Liver (tissue), 9 donors: ENCODE results near the gene GNAO1. TPM values are rescaled to one million over a fixed set of nuclear protein-coding genes. Genes with fewer than 3 reads are reported as not detected.

Source experiments
- DNase-seq: peaks from one replicate; pipeline ENCODE4 v3.0.0-alpha.2; 2017; ENCODE audit warnings: low spot score
- H3K27ac ChIP-seq, 2 donors: one replicate each; pipeline ENCODE4 v1.7.0; 2013; ENCODE audit warnings: inconsistent platforms in 2 of 2, low read length in 2 of 2, control low read depth in 1 of 2, low read depth in 1 of 2, mild to moderate bottlenecking in 1 of 2
- H3K27me3 ChIP-seq, 4 donors: one replicate each; pipeline versions ENCODE4 v1.6.1 to v1.7.0; 2013; ENCODE audit warnings: low read length in 3 of 4, inconsistent platforms in 1 of 4, mild to moderate bottlenecking in 1 of 4, moderate library complexity in 1 of 4; ENCODE audit not compliant: control insufficient read depth in 4 of 4, insufficient read depth in 4 of 4
- H3K36me3 ChIP-seq, 4 donors: one replicate each; pipeline versions ENCODE4 v1.6.1 to v1.7.0; 2013; ENCODE audit warnings: low read length in 3 of 4, mild to moderate bottlenecking in 3 of 4, low read depth in 1 of 4, moderate library complexity in 1 of 4; ENCODE audit not compliant: control insufficient read depth in 4 of 4, insufficient read depth in 3 of 4
- H3K4me1 ChIP-seq, 4 donors: one replicate each; pipeline versions ENCODE4 v1.6.1 to v1.7.0; 2013; ENCODE audit warnings: low read length in 3 of 4, mild to moderate bottlenecking in 3 of 4, moderate library complexity in 1 of 4; ENCODE audit not compliant: control insufficient read depth in 4 of 4, insufficient read depth in 4 of 4
- H3K4me3 ChIP-seq, 3 donors: one replicate each; pipeline versions ENCODE4 v1.6.1 to v1.7.0; 2013; ENCODE audit warnings: low read length in 3 of 3, control low read depth in 1 of 3, low read depth in 1 of 3, mild to moderate bottlenecking in 1 of 3
- H3K9ac ChIP-seq, 2 donors: one replicate each; pipeline ENCODE4 v1.7.0; 2013; ENCODE audit warnings: low read length in 2 of 2, mild to moderate bottlenecking in 2 of 2, moderate library complexity in 2 of 2, control low read depth in 1 of 2, low read depth in 1 of 2
- H3K9me3 ChIP-seq, 4 donors: one replicate each; pipeline versions ENCODE4 v1.6.1 to v1.7.0; 2013; ENCODE audit warnings: low read length in 3 of 4; ENCODE audit not compliant: control insufficient read depth in 4 of 4
- CTCF ChIP-seq: fragments of 150-350 bp; IDR thresholded peaks from 2 replicates; pipeline ENCODE4 v1.5.1; 2017; ENCODE audit warnings: improper control_type of control experiment, low read depth, low read length; ENCODE audit not compliant: missing input control
- EGR1 ChIP-seq, 2 donors: IDR thresholded peaks; 2 replicates each; pipeline ENCODE4 v1.6.1; 2016 to 2018; ENCODE audit warnings: antibody characterized with exemption in 2 of 2, low read depth in 2 of 2
- FOXA1 ChIP-seq: IDR thresholded peaks from 2 replicates; pipeline ENCODE4 v1.6.1; 2016; ENCODE audit warnings: antibody characterized with exemption
- FOXA2 ChIP-seq: IDR thresholded peaks from 2 replicates; pipeline ENCODE4 v1.6.1; 2016; ENCODE audit warnings: antibody characterized with exemption
- GABPA ChIP-seq, 2 donors: IDR thresholded peaks in 1 of 2; conservative IDR thresholded peaks in 1 of 2; 2 replicates each; pipeline ENCODE4 v1.6.1; 2016; ENCODE audit warnings: antibody characterized with exemption in 2 of 2, mild to moderate bottlenecking in 1 of 2, moderate library complexity in 1 of 2
- HNF4A ChIP-seq, 2 donors: conservative IDR thresholded peaks; 2 replicates each; pipeline ENCODE4 v1.6.1; 2016; ENCODE audit warnings: antibody characterized with exemption in 2 of 2, mild to moderate bottlenecking in 2 of 2
- HNF4G ChIP-seq: IDR thresholded peaks from 2 replicates; pipeline ENCODE4 v1.6.1; 2016; ENCODE audit warnings: antibody characterized with exemption
- JUND ChIP-seq, 2 donors: IDR thresholded peaks; 2 replicates each; pipeline ENCODE4 v1.6.1; 2016; ENCODE audit warnings: antibody characterized with exemption in 2 of 2
- MAX ChIP-seq: IDR thresholded peaks from 2 replicates; pipeline ENCODE4 v1.6.1; 2016; ENCODE audit warnings: antibody characterized with exemption
- NR2F2 ChIP-seq: IDR thresholded peaks from 2 replicates; pipeline ENCODE4 v1.6.1; 2016; ENCODE audit warnings: antibody characterized with exemption
- RAD21 ChIP-seq, 2 donors: IDR thresholded peaks; 2 replicates each; pipeline ENCODE4 v1.6.1; 2016; ENCODE audit warnings: antibody characterized with exemption in 2 of 2, mild to moderate bottlenecking in 2 of 2
- REST ChIP-seq: IDR thresholded peaks from 2 replicates; pipeline ENCODE4 v1.6.1; 2016; ENCODE audit warnings: antibody characterized with exemption, mild to moderate bottlenecking
- RXRA ChIP-seq, 2 donors: IDR thresholded peaks; 2 replicates each; pipeline ENCODE4 v1.6.1; 2017 to 2018; ENCODE audit warnings: antibody characterized with exemption in 2 of 2, mild to moderate bottlenecking in 1 of 2
- SP1 ChIP-seq: IDR thresholded peaks from 2 replicates; pipeline ENCODE4 v1.6.1; 2018; ENCODE audit warnings: antibody characterized with exemption, mild to moderate bottlenecking
- TAF1 ChIP-seq: conservative IDR thresholded peaks from 2 replicates; pipeline ENCODE4 v1.6.1; 2016; ENCODE audit warnings: antibody characterized with exemption, mild to moderate bottlenecking
- ZBTB33 ChIP-seq: IDR thresholded peaks from 2 replicates; pipeline ENCODE4 v1.6.1; 2016; ENCODE audit warnings: antibody characterized with exemption
- WGBS: extraction: QIAGEN DNeasy Blood & Tissue Kit; methylation state at CpG from one replicate; pipeline ENCODE4 v1.1.7; 2013; 5-methylcytosine and 5-hydroxymethylcytosine counted together
- polyA plus RNA-seq, 2 donors: library from polyadenylated mRNA; stranded (reverse) in 1 of 2; unstranded in 1 of 2; fragments of 200-250 nt in 1 of 2; fragments of >200 nt in 1 of 2; fragmentation: Nextera tagmentation in 1 of 2; extraction: Ambion mirVana in 1 of 2; gene quantifications; one replicate each; pipeline versions ENCODE4 v1.2.1 to v1.2.3, GENCODE V29; 2013 to 2015
- total RNA-seq, 2 donors: library from RNA; depleted of rRNA; stranded (reverse); fragments of >200 nt; gene quantifications; one replicate each; pipeline ENCODE4 v1.2.3, GENCODE V29; 2014
- donor health status: healthy.
- donor health status: healthy.
- donor health status: healthy.
- donor health status: healthy.
- donor health status: healthy.

The GNAO1 gene
- total and polyA plus RNA-seq, 4 donors: 0.61 to 15.1 (median 7.0) TPM

- Histone ChIP-seq H3K9me3 (no peaks in the 10 kb centered on the region), H3K36me3 (peaks cover 0 to 67% (median 16%) of the 10 kb centered on the region in 4 donors), H3K27me3 (no peaks in the 10 kb centered on the region), H3K9ac (no peak overlapping the region), H3K27ac (no peak overlapping the region), H3K4me1 (peaks cover 0 to 20% (median 11%) of the 10 kb centered on the region in 4 donors), H3K4me3 (no peak overlapping the region)
- no peak for TF ChIP-seq CTCF
- no peak for TF ChIP-seq SP1
- TF ChIP-seq TAF1: no peak
- no peak for TF ChIP-seq NR2F2
- TF ChIP-seq HNF4A (conservative IDR thresholded peaks at IDR 0.05): no peak
- no peak for TF ChIP-seq FOXA1
- TF ChIP-seq GABPA (IDR thresholded peaks at IDR 0.05 in 1 of 2, conservative IDR thresholded peaks at IDR 0.05 in 1 of 2): no peak
- no peak for TF ChIP-seq JUND (IDR thresholded peaks at IDR 0.05)
- TF ChIP-seq REST: no peak
- TF ChIP-seq HNF4G: no peak
- no peak for TF ChIP-seq MAX
- TF ChIP-seq RAD21 (IDR thresholded peaks at IDR 0.05): no peak
- TF ChIP-seq RXRA (IDR thresholded peaks at IDR 0.05): no peak
- no peak for TF ChIP-seq FOXA2
- TF ChIP-seq EGR1 (IDR thresholded peaks at IDR 0.05; ENCODE audit: low read depth in 2 of 2): no peak
- no peak for TF ChIP-seq ZBTB33
- WGBS: 94% methylated on average over 17 of the region's 17 CpGs
- no peak for DNase-seq
Observed at GRCh38 chr16:56339431-56340195, 148.3 kb downstream of the GNAO1 start.
